HepG2 (cell line): ENCODE data around the gene TMEM59. TPM values are rescaled to one million over a fixed set of nuclear protein-coding genes. Genes with fewer than 3 reads are reported as not detected.

Source experiments
- AHR ChIP-seq: IDR thresholded peaks from 2 replicates; pipeline ENCODE4 v1.6.1; 2018; ENCODE audit warnings: missing genetic modification reagents, missing compliant biosample characterization
- NR2C2 ChIP-seq: sonication (generic); formaldehyde crosslinking; IDR thresholded peaks from 2 replicates; pipeline ENCODE4 v1.4.0; 2020; ENCODE audit warnings: missing genetic modification reagents, mild to moderate bottlenecking, moderate library complexity, borderline replicate concordance
- TAF1 ChIP-seq: sonication (generic); formaldehyde crosslinking; IDR thresholded peaks from 2 replicates; pipeline ENCODE4 v1.4.0; 2020; ENCODE audit warnings: missing genetic modification reagents
- ZBTB38 ChIP-seq: sonication (generic); formaldehyde crosslinking; IDR thresholded peaks from 2 replicates; pipeline ENCODE4 v1.5.1; 2020; ENCODE audit warnings: mild to moderate bottlenecking, missing genetic modification reagents
- ZBTB8A ChIP-seq: sonication (generic); formaldehyde crosslinking; IDR thresholded peaks from 2 replicates; pipeline ENCODE4 v1.4.0; 2020; ENCODE audit warnings: mild to moderate bottlenecking, low read depth, missing genetic modification reagents, borderline replicate concordance
- ZNF337 ChIP-seq: sonication (generic); formaldehyde crosslinking; IDR thresholded peaks from 2 replicates; pipeline ENCODE4 v1.5.1; 2020; ENCODE audit warnings: missing genetic modification reagents, low read depth, mild to moderate bottlenecking, borderline replicate concordance
- ZNF431 ChIP-seq: sonication (generic); formaldehyde crosslinking; IDR thresholded peaks from 2 replicates; pipeline ENCODE4 v1.9.0; 2022; ENCODE audit warnings: missing genetic modification reagents, low read depth, mild to moderate bottlenecking, borderline replicate concordance
- polyA plus RNA-seq, 8 experiments: library from polyadenylated mRNA; depleted of rRNA in 3 of 8; stranded (reverse) in 7 of 8; unstranded in 1 of 8; fragments of >200 nt; fragmentation: Illumina TruSeq in 4 of 8; extraction: Trizol in 4 of 8; gene quantifications; 2 replicates each; pipeline versions ENCODE4 v1.2.1 to v1.2.3, GENCODE V29; 2011 to 2016; ENCODE audit warnings: low read depth in 4 of 8, missing spikeins in 1 of 8, mixed read lengths in 1 of 8; ENCODE audit not compliant: insufficient read depth in 1 of 8
- total RNA-seq, 5 experiments: library from RNA; depleted of rRNA; stranded (reverse); fragments of >200 nt; fragmentation: Illumina TruSeq; extraction: Trizol; gene quantifications; 2 replicates each; pipeline ENCODE4 v1.2.3, GENCODE V29; 2016; ENCODE audit warnings: low read depth in 1 of 5
- TF ChIP-seq, protein P1 (sequence below): sonication (generic); formaldehyde crosslinking; IDR thresholded peaks from 2 replicates; pipeline ENCODE4 v1.5.0; 2020; ENCODE audit warnings: mild to moderate bottlenecking, missing genetic modification reagents
- TF ChIP-seq, protein P2 (sequence below): sonication (generic); formaldehyde crosslinking; IDR thresholded peaks from 2 replicates; pipeline ENCODE4 v1.5.0; 2020; ENCODE audit warnings: mild to moderate bottlenecking, missing genetic modification reagents, borderline replicate concordance
- TF ChIP-seq, protein P3 (sequence below): sonication (generic); formaldehyde crosslinking; IDR thresholded peaks from 2 replicates; pipeline ENCODE4 v1.9.0; 2021; ENCODE audit warnings: missing genetic modification reagents, borderline replicate concordance
- TF ChIP-seq, protein P4 (sequence below): sonication (generic); formaldehyde crosslinking; IDR thresholded peaks from 2 replicates; pipeline ENCODE4 v1.9.0; 2022; ENCODE audit warnings: low read depth, missing genetic modification reagents

The TMEM59 gene
- total and polyA plus RNA-seq, 2 of the 13 experiments (the other 11 are each of a cell fraction or from before 2014, with no cell fraction given): 147 to 363 TPM

DNA sequence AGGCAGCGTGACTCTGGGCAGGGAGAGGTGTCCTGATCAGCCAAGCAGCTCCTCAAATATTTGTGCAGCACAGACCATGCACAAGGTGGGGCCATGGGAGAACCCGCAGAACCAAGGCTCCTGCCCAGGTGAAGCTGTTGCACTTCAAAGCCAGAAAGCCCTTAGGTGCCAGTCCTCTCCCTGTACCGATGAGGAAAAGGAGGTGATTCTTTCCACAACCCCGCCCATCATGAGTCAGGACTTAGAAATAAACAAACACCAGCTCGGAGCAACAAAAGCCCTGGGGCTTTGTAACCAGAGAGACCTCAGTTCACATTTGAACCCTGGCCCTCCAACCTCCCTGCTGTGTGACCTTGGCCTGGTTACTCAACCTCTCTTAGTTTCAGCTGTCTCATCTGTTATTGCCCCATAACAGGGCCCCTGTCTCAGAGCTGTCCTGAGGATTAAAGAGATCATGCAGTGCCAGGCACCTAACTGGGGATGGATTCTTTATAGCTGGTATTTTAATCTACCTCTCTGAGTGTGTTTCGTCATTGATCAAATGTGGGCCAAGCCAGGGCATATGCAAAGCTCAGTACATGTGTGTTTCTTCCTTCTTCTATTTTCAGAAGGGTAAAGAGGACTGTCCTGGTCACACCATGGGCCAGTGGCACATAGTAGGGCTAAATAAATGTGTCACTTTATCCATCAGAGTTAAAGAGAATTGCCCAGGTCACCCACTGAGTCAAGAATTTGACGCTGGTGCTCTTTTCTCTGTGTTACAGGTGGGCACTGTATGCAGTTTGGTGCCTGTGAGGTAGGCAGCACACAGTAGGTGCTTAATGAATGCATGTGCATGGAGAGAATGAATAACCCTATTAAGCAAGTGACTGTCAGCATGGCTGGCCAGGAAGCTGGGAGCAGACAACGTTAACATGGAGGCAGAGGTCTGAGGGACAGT is 36.4 kb downstream of the TMEM59 start (continued):
- TF ChIP-seq, protein P1, sequence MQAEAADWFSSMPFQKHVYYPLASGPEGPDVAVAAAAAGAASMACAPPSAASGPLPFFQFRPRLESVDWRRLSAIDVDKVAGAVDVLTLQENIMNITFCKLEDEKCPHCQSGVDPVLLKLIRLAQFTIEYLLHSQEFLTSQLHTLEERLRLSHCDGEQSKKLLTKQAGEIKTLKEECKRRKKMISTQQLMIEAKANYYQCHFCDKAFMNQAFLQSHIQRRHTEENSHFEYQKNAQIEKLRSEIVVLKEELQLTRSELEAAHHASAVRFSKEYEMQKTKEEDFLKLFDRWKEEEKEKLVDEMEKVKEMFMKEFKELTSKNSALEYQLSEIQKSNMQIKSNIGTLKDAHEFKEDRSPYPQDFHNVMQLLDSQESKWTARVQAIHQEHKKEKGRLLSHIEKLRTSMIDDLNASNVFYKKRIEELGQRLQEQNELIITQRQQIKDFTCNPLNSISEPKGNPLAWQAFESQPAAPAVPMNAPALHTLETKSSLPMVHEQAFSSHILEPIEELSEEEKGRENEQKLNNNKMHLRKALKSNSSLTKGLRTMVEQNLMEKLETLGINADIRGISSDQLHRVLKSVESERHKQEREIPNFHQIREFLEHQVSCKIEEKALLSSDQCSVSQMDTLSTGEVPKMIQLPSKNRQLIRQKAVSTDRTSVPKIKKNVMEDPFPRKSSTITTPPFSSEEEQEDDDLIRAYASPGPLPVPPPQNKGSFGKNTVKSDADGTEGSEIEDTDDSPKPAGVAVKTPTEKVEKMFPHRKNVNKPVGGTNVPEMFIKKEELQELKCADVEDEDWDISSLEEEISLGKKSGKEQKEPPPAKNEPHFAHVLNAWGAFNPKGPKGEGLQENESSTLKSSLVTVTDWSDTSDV (CRISPR knock-in tag): no peak
- TF ChIP-seq, protein P2, sequence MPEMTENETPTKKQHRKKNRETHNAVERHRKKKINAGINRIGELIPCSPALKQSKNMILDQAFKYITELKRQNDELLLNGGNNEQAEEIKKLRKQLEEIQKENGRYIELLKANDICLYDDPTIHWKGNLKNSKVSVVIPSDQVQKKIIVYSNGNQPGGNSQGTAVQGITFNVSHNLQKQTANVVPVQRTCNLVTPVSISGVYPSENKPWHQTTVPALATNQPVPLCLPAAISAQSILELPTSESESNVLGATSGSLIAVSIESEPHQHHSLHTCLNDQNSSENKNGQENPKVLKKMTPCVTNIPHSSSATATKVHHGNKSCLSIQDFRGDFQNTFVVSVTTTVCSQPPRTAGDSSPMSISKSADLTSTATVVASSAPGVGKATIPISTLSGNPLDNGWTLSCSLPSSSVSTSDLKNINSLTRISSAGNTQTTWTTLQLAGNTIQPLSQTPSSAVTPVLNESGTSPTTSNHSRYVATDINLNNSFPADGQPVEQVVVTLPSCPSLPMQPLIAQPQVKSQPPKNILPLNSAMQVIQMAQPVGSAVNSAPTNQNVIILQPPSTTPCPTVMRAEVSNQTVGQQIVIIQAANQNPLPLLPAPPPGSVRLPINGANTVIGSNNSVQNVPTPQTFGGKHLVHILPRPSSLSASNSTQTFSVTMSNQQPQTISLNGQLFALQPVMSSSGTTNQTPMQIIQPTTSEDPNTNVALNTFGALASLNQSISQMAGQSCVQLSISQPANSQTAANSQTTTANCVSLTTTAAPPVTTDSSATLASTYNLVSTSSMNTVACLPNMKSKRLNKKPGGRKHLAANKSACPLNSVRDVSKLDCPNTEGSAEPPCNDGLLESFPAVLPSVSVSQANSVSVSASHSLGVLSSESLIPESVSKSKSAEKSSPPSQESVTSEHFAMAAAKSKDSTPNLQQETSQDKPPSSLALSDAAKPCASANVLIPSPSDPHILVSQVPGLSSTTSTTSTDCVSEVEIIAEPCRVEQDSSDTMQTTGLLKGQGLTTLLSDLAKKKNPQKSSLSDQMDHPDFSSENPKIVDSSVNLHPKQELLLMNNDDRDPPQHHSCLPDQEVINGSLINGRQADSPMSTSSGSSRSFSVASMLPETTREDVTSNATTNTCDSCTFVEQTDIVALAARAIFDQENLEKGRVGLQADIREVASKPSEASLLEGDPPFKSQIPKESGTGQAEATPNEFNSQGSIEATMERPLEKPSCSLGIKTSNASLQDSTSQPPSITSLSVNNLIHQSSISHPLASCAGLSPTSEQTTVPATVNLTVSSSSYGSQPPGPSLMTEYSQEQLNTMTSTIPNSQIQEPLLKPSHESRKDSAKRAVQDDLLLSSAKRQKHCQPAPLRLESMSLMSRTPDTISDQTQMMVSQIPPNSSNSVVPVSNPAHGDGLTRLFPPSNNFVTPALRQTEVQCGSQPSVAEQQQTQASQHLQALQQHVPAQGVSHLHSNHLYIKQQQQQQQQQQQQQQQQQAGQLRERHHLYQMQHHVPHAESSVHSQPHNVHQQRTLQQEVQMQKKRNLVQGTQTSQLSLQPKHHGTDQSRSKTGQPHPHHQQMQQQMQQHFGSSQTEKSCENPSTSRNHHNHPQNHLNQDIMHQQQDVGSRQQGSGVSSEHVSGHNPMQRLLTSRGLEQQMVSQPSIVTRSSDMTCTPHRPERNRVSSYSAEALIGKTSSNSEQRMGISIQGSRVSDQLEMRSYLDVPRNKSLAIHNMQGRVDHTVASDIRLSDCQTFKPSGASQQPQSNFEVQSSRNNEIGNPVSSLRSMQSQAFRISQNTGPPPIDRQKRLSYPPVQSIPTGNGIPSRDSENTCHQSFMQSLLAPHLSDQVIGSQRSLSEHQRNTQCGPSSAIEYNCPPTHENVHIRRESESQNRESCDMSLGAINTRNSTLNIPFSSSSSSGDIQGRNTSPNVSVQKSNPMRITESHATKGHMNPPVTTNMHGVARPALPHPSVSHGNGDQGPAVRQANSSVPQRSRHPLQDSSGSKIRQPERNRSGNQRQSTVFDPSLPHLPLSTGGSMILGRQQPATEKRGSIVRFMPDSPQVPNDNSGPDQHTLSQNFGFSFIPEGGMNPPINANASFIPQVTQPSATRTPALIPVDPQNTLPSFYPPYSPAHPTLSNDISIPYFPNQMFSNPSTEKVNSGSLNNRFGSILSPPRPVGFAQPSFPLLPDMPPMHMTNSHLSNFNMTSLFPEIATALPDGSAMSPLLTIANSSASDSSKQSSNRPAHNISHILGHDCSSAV (CRISPR knock-in tag): no peak
- TF ChIP-seq ZBTB38 (CRISPR knock-in tag): no peak
- TF ChIP-seq ZNF431: no peak
- TF ChIP-seq, protein P3, sequence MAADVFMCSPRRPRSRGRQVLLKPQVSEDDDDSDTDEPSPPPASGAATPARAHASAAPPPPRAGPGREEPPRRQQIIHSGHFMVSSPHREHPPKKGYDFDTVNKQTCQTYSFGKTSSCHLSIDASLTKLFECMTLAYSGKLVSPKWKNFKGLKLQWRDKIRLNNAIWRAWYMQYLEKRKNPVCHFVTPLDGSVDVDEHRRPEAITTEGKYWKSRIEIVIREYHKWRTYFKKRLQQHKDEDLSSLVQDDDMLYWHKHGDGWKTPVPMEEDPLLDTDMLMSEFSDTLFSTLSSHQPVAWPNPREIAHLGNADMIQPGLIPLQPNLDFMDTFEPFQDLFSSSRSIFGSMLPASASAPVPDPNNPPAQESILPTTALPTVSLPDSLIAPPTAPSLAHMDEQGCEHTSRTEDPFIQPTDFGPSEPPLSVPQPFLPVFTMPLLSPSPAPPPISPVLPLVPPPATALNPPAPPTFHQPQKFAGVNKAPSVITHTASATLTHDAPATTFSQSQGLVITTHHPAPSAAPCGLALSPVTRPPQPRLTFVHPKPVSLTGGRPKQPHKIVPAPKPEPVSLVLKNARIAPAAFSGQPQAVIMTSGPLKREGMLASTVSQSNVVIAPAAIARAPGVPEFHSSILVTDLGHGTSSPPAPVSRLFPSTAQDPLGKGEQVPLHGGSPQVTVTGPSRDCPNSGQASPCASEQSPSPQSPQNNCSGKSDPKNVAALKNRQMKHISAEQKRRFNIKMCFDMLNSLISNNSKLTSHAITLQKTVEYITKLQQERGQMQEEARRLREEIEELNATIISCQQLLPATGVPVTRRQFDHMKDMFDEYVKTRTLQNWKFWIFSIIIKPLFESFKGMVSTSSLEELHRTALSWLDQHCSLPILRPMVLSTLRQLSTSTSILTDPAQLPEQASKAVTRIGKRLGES (CRISPR knock-in tag): no peak
- TF ChIP-seq NR2C2 (CRISPR knock-in tag): peak; percentile 88
- TF ChIP-seq TAF1: no peak
- TF ChIP-seq, protein P4, sequence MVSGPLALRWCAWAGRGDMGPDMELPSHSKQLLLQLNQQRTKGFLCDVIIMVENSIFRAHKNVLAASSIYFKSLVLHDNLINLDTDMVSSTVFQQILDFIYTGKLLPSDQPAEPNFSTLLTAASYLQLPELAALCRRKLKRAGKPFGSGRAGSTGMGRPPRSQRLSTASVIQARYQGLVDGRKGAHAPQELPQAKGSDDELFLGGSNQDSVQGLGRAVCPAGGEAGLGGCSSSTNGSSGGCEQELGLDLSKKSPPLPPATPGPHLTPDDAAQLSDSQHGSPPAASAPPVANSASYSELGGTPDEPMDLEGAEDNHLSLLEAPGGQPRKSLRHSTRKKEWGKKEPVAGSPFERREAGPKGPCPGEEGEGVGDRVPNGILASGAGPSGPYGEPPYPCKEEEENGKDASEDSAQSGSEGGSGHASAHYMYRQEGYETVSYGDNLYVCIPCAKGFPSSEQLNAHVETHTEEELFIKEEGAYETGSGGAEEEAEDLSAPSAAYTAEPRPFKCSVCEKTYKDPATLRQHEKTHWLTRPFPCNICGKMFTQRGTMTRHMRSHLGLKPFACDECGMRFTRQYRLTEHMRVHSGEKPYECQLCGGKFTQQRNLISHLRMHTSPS: peak; percentile 53; the same call in 1 of the 2 replicates
- no peak for TF ChIP-seq ZNF337 (CRISPR knock-in tag)
- TF ChIP-seq ZBTB8A (CRISPR knock-in tag): 0 out of 2 replicates have a peak, but pooled peaks have one; percentile 53
- 0 out of 2 replicates have a peak, but pooled peaks have one; percentile 12 for TF ChIP-seq AHR (CRISPR knock-in tag)
